GM12878 (cell line): ENCODE measurements around the gene STK39. TPM values are rescaled to one million over a fixed set of nuclear protein-coding genes. Genes with fewer than 3 reads are reported as not detected.

Source experiments
- ATAC-seq: fragments of 200-7000 bp; cut with Tn5 transposase; 3 replicates; pipeline ENCODE4 v1.9.1; 2020; ENCODE audit warnings: mild to moderate bottlenecking, moderate library complexity
- BruUV-seq: library from RNA; stranded (reverse); fragments of 400-500 nt; replicated peaks from 2 replicates; lab custom pipeline; 2021; lab: Mats Ljungman, UMichigan
- CTCF ChIA-PET: fragments of 300-600 bp; sonication (Branson Sonifier 250); formaldehyde crosslinking; extraction: SDS; loops from one replicate; lab custom pipeline; 2021; ENCODE audit warnings: inconsistent platforms; lab: Yijun Ruan, JAX
- POLR2A ChIA-PET: fragments of 350-600 bp; formaldehyde crosslinking; extraction: SDS; loops from one replicate; lab custom pipeline; 2021; ENCODE audit warnings: inconsistent platforms; lab: Charles Lee
- RAD21 ChIA-PET: fragments of 300-600 bp; sonication (Branson Sonifier 250); formaldehyde crosslinking; loops from one replicate; lab custom pipeline; 2023; ENCODE audit warnings: antibody characterized with exemption; ENCODE audit not compliant: unreplicated experiment; lab: Charles Lee
- SMC1A ChIA-PET: fragments of 300-600 bp; sonication (Branson Sonifier 250); formaldehyde crosslinking; loops from one replicate; lab custom pipeline; 2023; ENCODE audit not compliant: unreplicated experiment, uncharacterized antibody; lab: Charles Lee
- DNase-seq: peaks from one replicate; pipeline ENCODE4 v3.0.0-alpha.2; 2011; ENCODE audit warnings: low read depth, low spot score
- FAIRE-seq: peaks from 3 replicates; lab custom pipeline; 2011; peaks lifted over from hg19 to GRCh38; lab: Jason Lieb, UNC
- H2AFZ ChIP-seq: 2 replicates; pipeline ENCODE4 v1.6.0; 2011; ENCODE audit warnings: low read depth, low read length, control low read depth; ENCODE audit not compliant: control insufficient read depth
- H3K27ac ChIP-seq: 2 replicates; pipeline ENCODE4 v1.5.1; 2011; ENCODE audit warnings: control low read depth; ENCODE audit not compliant: control insufficient read depth, insufficient read depth
- H3K27me3 ChIP-seq, 2 experiments: replicated peaks in 1 of 2; 2 replicates each; pipeline versions ENCODE4 v1.6.0 to v1.6.1; 2011; ENCODE audit warnings: low read length in 1 of 2; ENCODE audit not compliant: control insufficient read depth in 2 of 2, insufficient read depth in 2 of 2
- H3K36me3 ChIP-seq, 2 experiments: 2 replicates each; pipeline ENCODE4 v1.5.1; 2011; ENCODE audit warnings: low read length in 1 of 2; ENCODE audit not compliant: control insufficient read depth in 2 of 2, insufficient read depth in 2 of 2
- H3K4me1 ChIP-seq: 2 replicates; pipeline ENCODE4 v1.6.1; 2011; ENCODE audit warnings: mild to moderate bottlenecking, low read length, moderate library complexity, mixed read lengths; ENCODE audit not compliant: control insufficient read depth, insufficient read depth
- H3K4me2 ChIP-seq: 2 replicates; pipeline ENCODE4 v1.6.0; 2011; ENCODE audit warnings: control low read depth; ENCODE audit not compliant: control insufficient read depth, insufficient read depth
- H3K4me3 ChIP-seq: fragments of 200-600 bp; sonication (generic); 2 replicates; pipeline ENCODE4 v1.5.1; 2016
- H3K79me2 ChIP-seq: 2 replicates; pipeline ENCODE4 v1.6.0; 2011; ENCODE audit warnings: low read length; ENCODE audit not compliant: control insufficient read depth, insufficient read depth
- H3K9ac ChIP-seq: 2 replicates; pipeline ENCODE4 v1.8.0; 2011; ENCODE audit warnings: low read length, control low read depth, mixed read lengths; ENCODE audit not compliant: control insufficient read depth, insufficient read depth
- H3K9me3 ChIP-seq: replicated peaks from 3 replicates; pipeline ENCODE4 v1.5.1; 2011; ENCODE audit warnings: mild to moderate bottlenecking, low read length; ENCODE audit not compliant: control insufficient read depth, insufficient read depth
- H4K20me1 ChIP-seq: 2 replicates; pipeline ENCODE4 v1.6.0; 2011; ENCODE audit not compliant: control insufficient read depth, insufficient read depth
- CEBPB ChIP-seq, 2 experiments: fragments of 150-350 bp in 1 of 2; IDR thresholded peaks; 2 replicates each; pipeline ENCODE4 v1.6.1; 2012 to 2014; ENCODE audit warnings: low read depth in 2 of 2, low read length in 2 of 2, borderline replicate concordance in 1 of 2, inconsistent platforms in 1 of 2
- CREM ChIP-seq: IDR thresholded peaks from 2 replicates; pipeline ENCODE4 v1.6.1; 2014; ENCODE audit warnings: antibody characterized with exemption, low read depth
- EED ChIP-seq: sonication (generic); IDR thresholded peaks from 2 replicates; pipeline ENCODE4 v1.6.1; 2016; ENCODE audit warnings: antibody characterized with exemption, low read depth
- NFXL1 ChIP-seq: fragments of 450-650 bp; IDR thresholded peaks from 2 replicates; pipeline ENCODE4 v1.6.1; 2017; ENCODE audit warnings: antibody characterized with exemption, mild to moderate bottlenecking, borderline replicate concordance
- RFX5 ChIP-seq: IDR thresholded peaks from 2 replicates; pipeline ENCODE4 v1.6.1; 2011; ENCODE audit warnings: low read depth, low read length, improper control_type of control experiment
- SMAD1 ChIP-seq: fragments of 450-650 bp; IDR thresholded peaks from 2 replicates; pipeline ENCODE4 v1.6.1; 2018; ENCODE audit warnings: mild to moderate bottlenecking, low read depth; ENCODE audit not compliant: partially characterized antibody
- SMAD5 ChIP-seq: IDR thresholded peaks from 2 replicates; pipeline ENCODE4 v1.6.1; 2016; ENCODE audit warnings: antibody characterized with exemption, low read depth
- ZBED1 ChIP-seq: IDR thresholded peaks from 2 replicates; pipeline ENCODE4 v1.6.1; 2016; ENCODE audit warnings: borderline replicate concordance
- ZZZ3 ChIP-seq: IDR thresholded peaks from 2 replicates; pipeline ENCODE4 v1.6.1; 2011; ENCODE audit warnings: low read depth; ENCODE audit not compliant: control insufficient read depth, insufficient read length
- WGBS: methylation state at CpG from one replicate; pipeline ENCODE4 v1.1.6; 2016; ENCODE audit warnings: low lambda C conversion rate; ENCODE audit not compliant: insufficient replicate concordance, insufficient coverage; ENCODE audit errors: missing lambda C conversion rate; 5-methylcytosine and 5-hydroxymethylcytosine counted together
- in situ Hi-C: fragments of 300-500 bp; cut with MboI; formaldehyde crosslinking; loops from 9 replicates; pipeline ENCODE4 v1.14.3; 2018; ENCODE audit warnings: mixed read lengths
- intact Hi-C: fragments of 100-400 bp; cut with micrococcal nuclease; formaldehyde crosslinking; loops from one replicate; pipeline ENCODE4 v1.14.2; 2022; ENCODE audit not compliant: unreplicated experiment
- polyA plus RNA-seq, 11 experiments: library from polyadenylated mRNA; depleted of rRNA in 4 of 11; unstranded in 6 of 11; stranded (reverse) in 5 of 11; fragments of >200 nt; fragmentation: Nextera tagmentation in 4 of 11; fragmentation: Illumina TruSeq in 1 of 11; extraction: Ambion mirVana in 4 of 11; extraction: Trizol in 1 of 11; gene quantifications; 1 replicate in 1 of 11; 2 replicates in 10 of 11; pipeline versions ENCODE4 v1.2.1 to v1.2.3, GENCODE V29; 2011 to 2016; ENCODE audit warnings: inconsistent platforms in 2 of 11, missing spikeins in 2 of 11, low read depth in 1 of 11
- total RNA-seq, 4 experiments: library from RNA; depleted of rRNA in 3 of 4; stranded (reverse); fragments of >200 nt in 3 of 4; fragmentation: Illumina TruSeq in 1 of 4; extraction: Trizol in 1 of 4; gene quantifications; 2 replicates each; pipeline versions ENCODE4 v1.2.1 to v1.2.3, GENCODE V29; 2013 to 2021
- TF ChIP-seq, protein P1 (sequence below): IDR thresholded peaks from 2 replicates; pipeline ENCODE4 v1.6.1; 2012; ENCODE audit warnings: low read depth, low read length, improper control_type of control experiment
- TF ChIP-seq, protein P2 (sequence below): IDR thresholded peaks from 2 replicates; pipeline ENCODE4 v1.6.1; 2011; ENCODE audit warnings: mild to moderate bottlenecking, low read depth, low read length, moderate library complexity; ENCODE audit not compliant: insufficient replicate concordance
- TF ChIP-seq, protein P3 (sequence below): IDR thresholded peaks from 2 replicates; pipeline ENCODE4 v1.6.1; 2012; ENCODE audit warnings: improper control_type of control experiment, low read depth, low read length; ENCODE audit not compliant: insufficient replicate concordance

Gene STK39
- total and polyA plus RNA-seq, 10 of the 15 experiments (the other 5 are each of a cell fraction or from before 2014, with no cell fraction given), result 0.03 to 0.21 (median 0.07) TPM; not detected in 5

DNA sequence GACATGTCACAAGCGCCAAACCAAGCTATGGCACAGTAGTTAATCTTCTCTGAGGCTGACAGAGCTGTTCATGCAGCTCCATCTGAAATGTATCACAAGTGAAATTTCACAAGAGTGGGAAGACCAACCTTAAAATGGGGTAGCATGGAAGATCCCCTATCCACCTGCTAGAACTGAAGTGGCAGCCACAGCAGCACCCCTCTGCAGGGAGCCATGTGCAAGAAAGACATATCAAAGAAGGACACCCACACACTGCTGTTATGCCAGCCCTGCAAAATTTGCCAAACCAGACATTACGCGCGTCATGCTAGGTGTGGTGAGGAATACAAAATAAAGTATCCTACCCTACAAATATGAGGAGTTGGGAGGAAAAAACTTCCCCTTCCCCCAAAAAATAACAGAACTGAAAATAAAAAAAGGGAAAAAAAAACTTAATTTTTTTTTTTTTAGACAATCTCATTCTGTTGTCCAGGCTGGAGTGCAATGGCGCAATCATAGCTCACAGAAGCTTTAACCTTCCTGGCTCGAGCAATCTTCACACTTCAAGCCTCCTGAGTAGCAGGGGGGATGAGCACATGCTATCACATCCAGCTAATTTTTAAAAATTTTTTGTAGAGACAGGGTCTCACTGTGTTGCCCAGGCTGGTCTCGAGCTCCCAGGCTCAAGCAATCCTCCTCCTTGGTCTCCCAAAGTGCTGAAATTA, 76.2 kb downstream of the STK39 start:
- POLR2A ChIA-PET, result no interaction called here
- H3K4me3 ChIP-seq, result no peak overlapping the region

More for the DNA sequence above, 76.2 kb downstream of the STK39 start:
- no peak overlapping the region for H3K4me2 ChIP-seq
- intact Hi-C loops, result no loop called here
- FAIRE-seq, result no peak
- no peaks in the 10 kb centered on the region for H3K4me1 ChIP-seq
- no peaks in the 10 kb centered on the region for H3K79me2 ChIP-seq
- no peaks in the 10 kb centered on the region for H3K9me3 ChIP-seq
- 63% methylated on average over 7 of the region's 7 CpGs for WGBS
- TF ChIP-seq EED (no peak), ZZZ3 (no peak), CEBPB (IDR thresholded peaks at IDR 0.05; ENCODE audit: borderline replicate concordance in 1 of 2, low read depth in 2 of 2, low read length in 2 of 2) (no peak), SMAD1 (no peak), RFX5 (no peak), NFXL1 (no peak), SMAD5 (no peak), ZBED1 (no peak), CREM (no peak)
- TF ChIP-seq, protein P1, sequence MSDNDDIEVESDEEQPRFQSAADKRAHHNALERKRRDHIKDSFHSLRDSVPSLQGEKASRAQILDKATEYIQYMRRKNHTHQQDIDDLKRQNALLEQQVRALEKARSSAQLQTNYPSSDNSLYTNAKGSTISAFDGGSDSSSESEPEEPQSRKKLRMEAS, result no peak
- TF ChIP-seq, protein P2, sequence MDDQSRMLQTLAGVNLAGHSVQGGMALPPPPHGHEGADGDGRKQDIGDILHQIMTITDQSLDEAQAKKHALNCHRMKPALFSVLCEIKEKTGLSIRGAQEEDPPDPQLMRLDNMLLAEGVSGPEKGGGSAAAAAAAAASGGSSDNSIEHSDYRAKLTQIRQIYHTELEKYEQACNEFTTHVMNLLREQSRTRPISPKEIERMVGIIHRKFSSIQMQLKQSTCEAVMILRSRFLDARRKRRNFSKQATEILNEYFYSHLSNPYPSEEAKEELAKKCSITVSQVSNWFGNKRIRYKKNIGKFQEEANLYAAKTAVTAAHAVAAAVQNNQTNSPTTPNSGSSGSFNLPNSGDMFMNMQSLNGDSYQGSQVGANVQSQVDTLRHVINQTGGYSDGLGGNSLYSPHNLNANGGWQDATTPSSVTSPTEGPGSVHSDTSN, result no peak
- TF ChIP-seq, protein P3, sequence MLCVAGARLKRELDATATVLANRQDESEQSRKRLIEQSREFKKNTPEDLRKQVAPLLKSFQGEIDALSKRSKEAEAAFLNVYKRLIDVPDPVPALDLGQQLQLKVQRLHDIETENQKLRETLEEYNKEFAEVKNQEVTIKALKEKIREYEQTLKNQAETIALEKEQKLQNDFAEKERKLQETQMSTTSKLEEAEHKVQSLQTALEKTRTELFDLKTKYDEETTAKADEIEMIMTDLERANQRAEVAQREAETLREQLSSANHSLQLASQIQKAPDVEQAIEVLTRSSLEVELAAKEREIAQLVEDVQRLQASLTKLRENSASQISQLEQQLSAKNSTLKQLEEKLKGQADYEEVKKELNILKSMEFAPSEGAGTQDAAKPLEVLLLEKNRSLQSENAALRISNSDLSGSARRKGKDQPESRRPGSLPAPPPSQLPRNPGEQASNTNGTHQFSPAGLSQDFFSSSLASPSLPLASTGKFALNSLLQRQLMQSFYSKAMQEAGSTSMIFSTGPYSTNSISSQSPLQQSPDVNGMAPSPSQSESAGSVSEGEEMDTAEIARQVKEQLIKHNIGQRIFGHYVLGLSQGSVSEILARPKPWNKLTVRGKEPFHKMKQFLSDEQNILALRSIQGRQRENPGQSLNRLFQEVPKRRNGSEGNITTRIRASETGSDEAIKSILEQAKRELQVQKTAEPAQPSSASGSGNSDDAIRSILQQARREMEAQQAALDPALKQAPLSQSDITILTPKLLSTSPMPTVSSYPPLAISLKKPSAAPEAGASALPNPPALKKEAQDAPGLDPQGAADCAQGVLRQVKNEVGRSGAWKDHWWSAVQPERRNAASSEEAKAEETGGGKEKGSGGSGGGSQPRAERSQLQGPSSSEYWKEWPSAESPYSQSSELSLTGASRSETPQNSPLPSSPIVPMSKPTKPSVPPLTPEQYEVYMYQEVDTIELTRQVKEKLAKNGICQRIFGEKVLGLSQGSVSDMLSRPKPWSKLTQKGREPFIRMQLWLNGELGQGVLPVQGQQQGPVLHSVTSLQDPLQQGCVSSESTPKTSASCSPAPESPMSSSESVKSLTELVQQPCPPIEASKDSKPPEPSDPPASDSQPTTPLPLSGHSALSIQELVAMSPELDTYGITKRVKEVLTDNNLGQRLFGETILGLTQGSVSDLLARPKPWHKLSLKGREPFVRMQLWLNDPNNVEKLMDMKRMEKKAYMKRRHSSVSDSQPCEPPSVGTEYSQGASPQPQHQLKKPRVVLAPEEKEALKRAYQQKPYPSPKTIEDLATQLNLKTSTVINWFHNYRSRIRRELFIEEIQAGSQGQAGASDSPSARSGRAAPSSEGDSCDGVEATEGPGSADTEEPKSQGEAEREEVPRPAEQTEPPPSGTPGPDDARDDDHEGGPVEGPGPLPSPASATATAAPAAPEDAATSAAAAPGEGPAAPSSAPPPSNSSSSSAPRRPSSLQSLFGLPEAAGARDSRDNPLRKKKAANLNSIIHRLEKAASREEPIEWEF, result no peak
- TF ChIP-seq, all 136 proteins: peak for 0
- H3K36me3 ChIP-seq, result no peaks in the 10 kb centered on the region
- no peaks in the 10 kb centered on the region for H4K20me1 ChIP-seq
- H3K27ac ChIP-seq, result no peak overlapping the region
- ATAC-seq, result no peak
- CTCF ChIA-PET, result no interaction called here
- peaks cover 1 to 10% of the 10 kb centered on the region in 2 experiments; a peak in 2 of 4 replicates for H3K27me3 ChIP-seq
- BruUV-seq, result no TSS peak
- H3K9ac ChIP-seq, result no peak overlapping the region
- H2AFZ ChIP-seq, result no peak overlapping the region
- DNase-seq, result no peak
- SMC1A ChIA-PET, result no interaction called here
- RAD21 ChIA-PET, result no interaction called here
- in situ Hi-C loops, result no loop called here
